GM23338 (cell line): Measurements from ENCODE around the gene OCA2. TPM values are rescaled to one million over a fixed set of nuclear protein-coding genes. Genes with fewer than 3 reads are reported as not detected.

Experiments used
- ATAC-seq: fragments of 200-7000 bp; cut with Tn5 transposase; 3 replicates; pipeline ENCODE4 v1.9.1; 2020
- DNase-seq: peaks from one replicate; pipeline ENCODE4 v3.0.0-alpha.2; 2015; ENCODE audit warnings: low spot score
- H2AFZ ChIP-seq: fragments of 200-600 bp; sonication (generic); 2 replicates; pipeline ENCODE4 v1.8.0; 2016; ENCODE audit warnings: antibody characterized with exemption, mild to moderate bottlenecking, moderate library complexity
- H3F3A ChIP-seq: fragments of 200-600 bp; sonication (generic); replicated peaks from 2 replicates; pipeline ENCODE4 v1.8.0; 2017; ENCODE audit warnings: antibody characterized with exemption, mixed run types, low read depth
- H3K27ac ChIP-seq: fragments of 200-600 bp; sonication (generic); 2 replicates; pipeline ENCODE4 v1.6.1; 2016; ENCODE audit warnings: low read depth
- H3K27me3 ChIP-seq: fragments of 200-600 bp; sonication (generic); 2 replicates; pipeline ENCODE4 v1.8.0; 2016; ENCODE audit warnings: mild to moderate bottlenecking, mixed run types, moderate library complexity; ENCODE audit not compliant: insufficient read depth
- H3K36me3 ChIP-seq: fragments of 200-600 bp; sonication (generic); 2 replicates; pipeline ENCODE4 v1.8.0; 2016; ENCODE audit warnings: mild to moderate bottlenecking; ENCODE audit not compliant: insufficient read depth
- H3K4me1 ChIP-seq: fragments of 200-600 bp; sonication (generic); 2 replicates; pipeline ENCODE4 v1.8.0; 2016; ENCODE audit warnings: mild to moderate bottlenecking, moderate library complexity; ENCODE audit not compliant: insufficient read depth
- H3K4me2 ChIP-seq: fragments of 200-600 bp; sonication (generic); 2 replicates; pipeline ENCODE4 v1.7.1; 2017; ENCODE audit warnings: mixed run types
- H3K4me3 ChIP-seq: fragments of 200-600 bp; sonication (generic); 2 replicates; pipeline ENCODE4 v1.6.1; 2016; ENCODE audit warnings: mixed run types
- H3K79me2 ChIP-seq: fragments of 200-600 bp; sonication (generic); replicated peaks from 2 replicates; pipeline ENCODE4 v1.8.0; 2017; ENCODE audit warnings: mild to moderate bottlenecking; ENCODE audit not compliant: insufficient read depth
- H3K9me2 ChIP-seq: fragments of 200-600 bp; sonication (generic); 2 replicates; pipeline ENCODE4 v1.8.0; 2017; ENCODE audit not compliant: insufficient read depth
- H4K20me1 ChIP-seq: fragments of 200-600 bp; sonication (generic); replicated peaks from 2 replicates; pipeline ENCODE4 v1.8.0; 2017; ENCODE audit warnings: mild to moderate bottlenecking; ENCODE audit not compliant: insufficient read depth
- H3K27ac Mint-ChIP-seq: 2 replicates; pipeline ENCODE4 v1.8.0; 2020; ENCODE audit warnings: inconsistent platforms, mild to moderate bottlenecking, moderate library complexity, mixed read lengths
- H3K27me3 Mint-ChIP-seq: 3 replicates; pipeline ENCODE4 v1.8.0; 2022; ENCODE audit warnings: low read depth, mild to moderate bottlenecking, moderate library complexity, mixed read lengths, inconsistent platforms; ENCODE audit not compliant: insufficient read depth, poor library complexity
- H3K36me3 Mint-ChIP-seq: 3 replicates; pipeline ENCODE4 v1.8.0; 2021; ENCODE audit warnings: low read depth, mild to moderate bottlenecking, inconsistent platforms, moderate library complexity, mixed read lengths
- H3K4me1 Mint-ChIP-seq: 3 replicates; pipeline ENCODE4 v1.8.0; 2020; ENCODE audit warnings: mild to moderate bottlenecking, inconsistent platforms, mixed read lengths
- H3K4me3 Mint-ChIP-seq: 3 replicates; pipeline ENCODE4 v1.8.0; 2021; ENCODE audit warnings: moderate library complexity, mild to moderate bottlenecking, inconsistent platforms, mixed read lengths
- H3K9me3 Mint-ChIP-seq: 3 replicates; pipeline ENCODE4 v1.8.0; 2020; ENCODE audit warnings: moderate library complexity, mild to moderate bottlenecking, inconsistent platforms, mixed read lengths
- CREB1 ChIP-seq: fragments of 250-450 bp; sonication (Bioruptor Pico); IDR thresholded peaks from 2 replicates; pipeline ENCODE4 v1.5.0; 2020; ENCODE audit warnings: low read depth, mild to moderate bottlenecking, moderate library complexity
- EZH2 ChIP-seq: fragments of 200-600 bp; sonication (generic); IDR thresholded peaks from one replicate; pipeline ENCODE4 v1.8.0; 2017; ENCODE audit warnings: antibody characterized with exemption, mild to moderate bottlenecking, low read depth; ENCODE audit not compliant: unreplicated experiment
- EZH2phosphoT487 ChIP-seq: fragments of 200-600 bp; sonication (generic); IDR thresholded peaks from one replicate; pipeline ENCODE4 v1.8.1; 2018; ENCODE audit warnings: antibody characterized with exemption; ENCODE audit not compliant: unreplicated experiment
- JUNB ChIP-seq: IDR thresholded peaks from one replicate; pipeline ENCODE4 v1.6.1; 2016; ENCODE audit warnings: antibody characterized with exemption; ENCODE audit not compliant: unreplicated experiment
- NANOG ChIP-seq: IDR thresholded peaks from 2 replicates; pipeline ENCODE4 v1.6.1; 2016; ENCODE audit warnings: antibody characterized with exemption, borderline replicate concordance
- POLR2AphosphoS5 ChIP-seq: IDR thresholded peaks from 2 replicates; pipeline ENCODE4 v1.6.1; 2016; ENCODE audit warnings: antibody characterized with exemption, low read depth
- STAT1 ChIP-seq: IDR thresholded peaks from one replicate; pipeline ENCODE4 v1.6.1; 2016; ENCODE audit warnings: antibody characterized with exemption; ENCODE audit not compliant: unreplicated experiment
- ZNF114 ChIP-seq: fragments of 250-450 bp; sonication (Bioruptor Pico); IDR thresholded peaks from 2 replicates; pipeline ENCODE4 v1.5.0; 2020; ENCODE audit warnings: mild to moderate bottlenecking, moderate library complexity
- ZNF331 ChIP-seq: fragments of 250-450 bp; sonication (Bioruptor Pico); IDR thresholded peaks from 2 replicates; pipeline ENCODE4 v1.5.0; 2020; ENCODE audit warnings: low read depth, mild to moderate bottlenecking, moderate library complexity
- polyA plus RNA-seq: library from polyadenylated mRNA; unstranded; fragments of >200 nt; fragmentation: Nextera tagmentation; extraction: Ambion mirVana; gene quantifications from 2 replicates; pipeline ENCODE4 v1.2.1, GENCODE V29; 2016
- total RNA-seq: library from RNA; depleted of rRNA; stranded (reverse); fragments of >200 nt; shearing (Covaris generic); gene quantifications from 2 replicates; pipeline ENCODE4 v1.2.3, GENCODE V29; 2014
- TF ChIP-seq, protein P1 (sequence below): IDR thresholded peaks from 2 replicates; pipeline ENCODE4 v1.6.1; 2016; ENCODE audit warnings: antibody characterized with exemption
- TF ChIP-seq, protein P2 (sequence below), 2 experiments: fragments of 200-600 bp in 1 of 2; sonication (generic) in 1 of 2; conservative IDR thresholded peaks; 2 replicates each; pipeline versions ENCODE4 v1.5.1 to v1.6.1; 2016 to 2017; ENCODE audit warnings: antibody characterized with exemption in 2 of 2, low read depth in 2 of 2, mild to moderate bottlenecking in 2 of 2, moderate library complexity in 1 of 2
- TF ChIP-seq, protein P3 (sequence below): fragments of 250-450 bp; sonication (Bioruptor Pico); IDR thresholded peaks from 2 replicates; pipeline ENCODE4 v1.5.0; 2020; ENCODE audit warnings: mild to moderate bottlenecking, moderate library complexity
- TF ChIP-seq, protein P4 (sequence below): IDR thresholded peaks from one replicate; pipeline ENCODE4 v1.6.1; 2018; ENCODE audit warnings: antibody characterized with exemption; ENCODE audit not compliant: unreplicated experiment

OCA2 gene
- total and polyA plus RNA-seq, 2 experiments from 2014 or later = 0.40 to 0.69 TPM

DNA sequence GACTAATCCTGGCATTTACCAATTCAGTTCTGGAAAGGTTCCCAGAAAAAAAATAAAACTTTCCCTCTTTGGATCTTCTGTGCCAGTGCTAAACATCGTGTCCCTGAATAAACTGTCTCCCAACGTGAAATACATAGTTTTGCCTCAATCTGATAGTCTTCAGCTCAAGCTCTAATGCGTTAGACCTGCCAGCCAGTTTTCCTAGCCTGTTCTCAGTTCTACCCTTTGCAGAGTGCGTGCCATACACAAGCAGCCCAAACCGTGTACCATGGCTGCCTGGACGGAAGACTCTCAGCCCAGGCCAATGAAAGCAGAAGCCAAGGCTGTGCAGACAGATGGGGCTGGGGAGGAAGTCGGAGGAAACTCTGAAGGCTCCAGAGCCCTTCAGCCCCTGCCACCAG is 11.4 kb upstream of the OCA2 start:
- Histone ChIP-seq H3K79me2 (no peaks in the 10 kb centered on the region), H2AFZ (no peak overlapping the region), H3K27ac (no peak overlapping the region), H3K36me3 (0 out of 2 replicates have a peak, but pooled peaks cover 3% of the 10 kb centered on the region), H3F3A (no peaks in the 10 kb centered on the region; the same call in 1 of the 2 replicates), H3K4me1 (peaks cover 4% of the 10 kb centered on the region; the same call in 1 of the 2 replicates), H3K27me3 (peaks cover 31% of the 10 kb centered on the region), H3K4me2 (no peak overlapping the region), H4K20me1 (no peaks in the 10 kb centered on the region), H3K4me3 (no peak overlapping the region), H3K9me2 (no peaks in the 10 kb centered on the region)
- Mint-ChIP-seq H3K4me3 (no peak overlapping the region), H3K9me3 (peaks cover 4% of the 10 kb centered on the region; the same call in 1 of the 3 replicates), H3K36me3 (peaks cover 41% of the 10 kb centered on the region), H3K4me1 (peaks cover 3% of the 10 kb centered on the region; the same call in 1 of the 3 replicates), H3K27ac (no peak overlapping the region), H3K27me3 (peaks cover 38% of the 10 kb centered on the region)
- TF ChIP-seq EZH2 = no peak
- TF ChIP-seq, protein P1, sequence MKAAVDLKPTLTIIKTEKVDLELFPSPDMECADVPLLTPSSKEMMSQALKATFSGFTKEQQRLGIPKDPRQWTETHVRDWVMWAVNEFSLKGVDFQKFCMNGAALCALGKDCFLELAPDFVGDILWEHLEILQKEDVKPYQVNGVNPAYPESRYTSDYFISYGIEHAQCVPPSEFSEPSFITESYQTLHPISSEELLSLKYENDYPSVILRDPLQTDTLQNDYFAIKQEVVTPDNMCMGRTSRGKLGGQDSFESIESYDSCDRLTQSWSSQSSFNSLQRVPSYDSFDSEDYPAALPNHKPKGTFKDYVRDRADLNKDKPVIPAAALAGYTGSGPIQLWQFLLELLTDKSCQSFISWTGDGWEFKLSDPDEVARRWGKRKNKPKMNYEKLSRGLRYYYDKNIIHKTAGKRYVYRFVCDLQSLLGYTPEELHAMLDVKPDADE = no peak
- TF ChIP-seq JUNB = no peak
- TF ChIP-seq NANOG = no peak
- TF ChIP-seq, protein P2, sequence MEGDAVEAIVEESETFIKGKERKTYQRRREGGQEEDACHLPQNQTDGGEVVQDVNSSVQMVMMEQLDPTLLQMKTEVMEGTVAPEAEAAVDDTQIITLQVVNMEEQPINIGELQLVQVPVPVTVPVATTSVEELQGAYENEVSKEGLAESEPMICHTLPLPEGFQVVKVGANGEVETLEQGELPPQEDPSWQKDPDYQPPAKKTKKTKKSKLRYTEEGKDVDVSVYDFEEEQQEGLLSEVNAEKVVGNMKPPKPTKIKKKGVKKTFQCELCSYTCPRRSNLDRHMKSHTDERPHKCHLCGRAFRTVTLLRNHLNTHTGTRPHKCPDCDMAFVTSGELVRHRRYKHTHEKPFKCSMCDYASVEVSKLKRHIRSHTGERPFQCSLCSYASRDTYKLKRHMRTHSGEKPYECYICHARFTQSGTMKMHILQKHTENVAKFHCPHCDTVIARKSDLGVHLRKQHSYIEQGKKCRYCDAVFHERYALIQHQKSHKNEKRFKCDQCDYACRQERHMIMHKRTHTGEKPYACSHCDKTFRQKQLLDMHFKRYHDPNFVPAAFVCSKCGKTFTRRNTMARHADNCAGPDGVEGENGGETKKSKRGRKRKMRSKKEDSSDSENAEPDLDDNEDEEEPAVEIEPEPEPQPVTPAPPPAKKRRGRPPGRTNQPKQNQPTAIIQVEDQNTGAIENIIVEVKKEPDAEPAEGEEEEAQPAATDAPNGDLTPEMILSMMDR (conservative IDR thresholded peaks at IDR 0.05; ENCODE audit: low read depth in 2 of 2) = no peak
- no peak for TF ChIP-seq STAT1
- TF ChIP-seq, protein P3, sequence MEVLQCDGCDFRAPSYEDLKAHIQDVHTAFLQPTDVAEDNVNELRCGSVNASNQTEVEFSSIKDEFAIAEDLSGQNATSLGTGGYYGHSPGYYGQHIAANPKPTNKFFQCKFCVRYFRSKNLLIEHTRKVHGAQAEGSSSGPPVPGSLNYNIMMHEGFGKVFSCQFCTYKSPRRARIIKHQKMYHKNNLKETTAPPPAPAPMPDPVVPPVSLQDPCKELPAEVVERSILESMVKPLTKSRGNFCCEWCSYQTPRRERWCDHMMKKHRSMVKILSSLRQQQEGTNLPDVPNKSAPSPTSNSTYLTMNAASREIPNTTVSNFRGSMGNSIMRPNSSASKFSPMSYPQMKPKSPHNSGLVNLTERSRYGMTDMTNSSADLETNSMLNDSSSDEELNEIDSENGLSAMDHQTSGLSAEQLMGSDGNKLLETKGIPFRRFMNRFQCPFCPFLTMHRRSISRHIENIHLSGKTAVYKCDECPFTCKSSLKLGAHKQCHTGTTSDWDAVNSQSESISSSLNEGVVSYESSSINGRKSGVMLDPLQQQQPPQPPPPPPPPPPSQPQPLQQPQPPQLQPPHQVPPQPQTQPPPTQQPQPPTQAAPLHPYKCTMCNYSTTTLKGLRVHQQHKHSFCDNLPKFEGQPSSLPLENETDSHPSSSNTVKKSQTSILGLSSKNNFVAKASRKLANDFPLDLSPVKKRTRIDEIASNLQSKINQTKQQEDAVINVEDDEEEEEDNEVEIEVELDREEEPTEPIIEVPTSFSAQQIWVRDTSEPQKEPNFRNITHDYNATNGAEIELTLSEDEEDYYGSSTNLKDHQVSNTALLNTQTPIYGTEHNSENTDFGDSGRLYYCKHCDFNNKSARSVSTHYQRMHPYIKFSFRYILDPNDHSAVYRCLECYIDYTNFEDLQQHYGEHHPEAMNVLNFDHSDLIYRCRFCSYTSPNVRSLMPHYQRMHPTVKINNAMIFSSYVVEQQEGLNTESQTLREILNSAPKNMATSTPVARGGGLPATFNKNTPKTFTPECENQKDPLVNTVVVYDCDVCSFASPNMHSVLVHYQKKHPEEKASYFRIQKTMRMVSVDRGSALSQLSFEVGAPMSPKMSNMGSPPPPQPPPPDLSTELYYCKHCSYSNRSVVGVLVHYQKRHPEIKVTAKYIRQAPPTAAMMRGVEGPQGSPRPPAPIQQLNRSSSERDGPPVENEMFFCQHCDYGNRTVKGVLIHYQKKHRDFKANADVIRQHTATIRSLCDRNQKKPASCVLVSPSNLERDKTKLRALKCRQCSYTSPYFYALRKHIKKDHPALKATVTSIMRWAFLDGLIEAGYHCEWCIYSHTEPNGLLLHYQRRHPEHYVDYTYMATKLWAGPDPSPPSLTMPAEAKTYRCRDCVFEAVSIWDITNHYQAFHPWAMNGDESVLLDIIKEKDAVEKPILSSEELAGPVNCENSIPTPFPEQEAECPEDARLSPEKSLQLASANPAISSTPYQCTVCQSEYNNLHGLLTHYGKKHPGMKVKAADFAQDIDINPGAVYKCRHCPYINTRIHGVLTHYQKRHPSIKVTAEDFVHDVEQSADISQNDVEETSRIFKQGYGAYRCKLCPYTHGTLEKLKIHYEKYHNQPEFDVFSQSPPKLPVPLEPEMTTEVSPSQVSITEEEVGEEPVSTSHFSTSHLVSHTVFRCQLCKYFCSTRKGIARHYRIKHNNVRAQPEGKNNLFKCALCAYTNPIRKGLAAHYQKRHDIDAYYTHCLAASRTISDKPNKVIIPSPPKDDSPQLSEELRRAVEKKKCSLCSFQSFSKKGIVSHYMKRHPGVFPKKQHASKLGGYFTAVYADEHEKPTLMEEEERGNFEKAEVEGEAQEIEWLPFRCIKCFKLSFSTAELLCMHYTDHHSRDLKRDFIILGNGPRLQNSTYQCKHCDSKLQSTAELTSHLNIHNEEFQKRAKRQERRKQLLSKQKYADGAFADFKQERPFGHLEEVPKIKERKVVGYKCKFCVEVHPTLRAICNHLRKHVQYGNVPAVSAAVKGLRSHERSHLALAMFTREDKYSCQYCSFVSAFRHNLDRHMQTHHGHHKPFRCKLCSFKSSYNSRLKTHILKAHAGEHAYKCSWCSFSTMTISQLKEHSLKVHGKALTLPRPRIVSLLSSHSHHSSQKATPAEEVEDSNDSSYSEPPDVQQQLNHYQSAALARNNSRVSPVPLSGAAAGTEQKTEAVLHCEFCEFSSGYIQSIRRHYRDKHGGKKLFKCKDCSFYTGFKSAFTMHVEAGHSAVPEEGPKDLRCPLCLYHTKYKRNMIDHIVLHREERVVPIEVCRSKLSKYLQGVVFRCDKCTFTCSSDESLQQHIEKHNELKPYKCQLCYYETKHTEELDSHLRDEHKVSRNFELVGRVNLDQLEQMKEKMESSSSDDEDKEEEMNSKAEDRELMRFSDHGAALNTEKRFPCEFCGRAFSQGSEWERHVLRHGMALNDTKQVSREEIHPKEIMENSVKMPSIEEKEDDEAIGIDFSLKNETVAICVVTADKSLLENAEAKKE (CRISPR knock-in tag) = no peak
- TF ChIP-seq EZH2phosphoT487 = no peak
- no peak for TF ChIP-seq ZNF114 (CRISPR knock-in tag)
- TF ChIP-seq ZNF331 = no peak
- TF ChIP-seq CREB1 (CRISPR knock-in tag) = no peak
- TF ChIP-seq, protein P4, sequence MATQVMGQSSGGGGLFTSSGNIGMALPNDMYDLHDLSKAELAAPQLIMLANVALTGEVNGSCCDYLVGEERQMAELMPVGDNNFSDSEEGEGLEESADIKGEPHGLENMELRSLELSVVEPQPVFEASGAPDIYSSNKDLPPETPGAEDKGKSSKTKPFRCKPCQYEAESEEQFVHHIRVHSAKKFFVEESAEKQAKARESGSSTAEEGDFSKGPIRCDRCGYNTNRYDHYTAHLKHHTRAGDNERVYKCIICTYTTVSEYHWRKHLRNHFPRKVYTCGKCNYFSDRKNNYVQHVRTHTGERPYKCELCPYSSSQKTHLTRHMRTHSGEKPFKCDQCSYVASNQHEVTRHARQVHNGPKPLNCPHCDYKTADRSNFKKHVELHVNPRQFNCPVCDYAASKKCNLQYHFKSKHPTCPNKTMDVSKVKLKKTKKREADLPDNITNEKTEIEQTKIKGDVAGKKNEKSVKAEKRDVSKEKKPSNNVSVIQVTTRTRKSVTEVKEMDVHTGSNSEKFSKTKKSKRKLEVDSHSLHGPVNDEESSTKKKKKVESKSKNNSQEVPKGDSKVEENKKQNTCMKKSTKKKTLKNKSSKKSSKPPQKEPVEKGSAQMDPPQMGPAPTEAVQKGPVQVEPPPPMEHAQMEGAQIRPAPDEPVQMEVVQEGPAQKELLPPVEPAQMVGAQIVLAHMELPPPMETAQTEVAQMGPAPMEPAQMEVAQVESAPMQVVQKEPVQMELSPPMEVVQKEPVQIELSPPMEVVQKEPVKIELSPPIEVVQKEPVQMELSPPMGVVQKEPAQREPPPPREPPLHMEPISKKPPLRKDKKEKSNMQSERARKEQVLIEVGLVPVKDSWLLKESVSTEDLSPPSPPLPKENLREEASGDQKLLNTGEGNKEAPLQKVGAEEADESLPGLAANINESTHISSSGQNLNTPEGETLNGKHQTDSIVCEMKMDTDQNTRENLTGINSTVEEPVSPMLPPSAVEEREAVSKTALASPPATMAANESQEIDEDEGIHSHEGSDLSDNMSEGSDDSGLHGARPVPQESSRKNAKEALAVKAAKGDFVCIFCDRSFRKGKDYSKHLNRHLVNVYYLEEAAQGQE = no peak
- no peak for TF ChIP-seq POLR2AphosphoS5
- ATAC-seq (no peak), DNase-seq (no peak)
